ENCODE data around the gene WDFY2. TPM values are rescaled to one million over a fixed set of nuclear protein-coding genes. Genes with fewer than 3 reads are reported as not detected.

The WDFY2 gene
- total and polyA plus RNA-seq, 7 donors = 0.66 to 5.3 (median 1.7) TPM

DNA sequence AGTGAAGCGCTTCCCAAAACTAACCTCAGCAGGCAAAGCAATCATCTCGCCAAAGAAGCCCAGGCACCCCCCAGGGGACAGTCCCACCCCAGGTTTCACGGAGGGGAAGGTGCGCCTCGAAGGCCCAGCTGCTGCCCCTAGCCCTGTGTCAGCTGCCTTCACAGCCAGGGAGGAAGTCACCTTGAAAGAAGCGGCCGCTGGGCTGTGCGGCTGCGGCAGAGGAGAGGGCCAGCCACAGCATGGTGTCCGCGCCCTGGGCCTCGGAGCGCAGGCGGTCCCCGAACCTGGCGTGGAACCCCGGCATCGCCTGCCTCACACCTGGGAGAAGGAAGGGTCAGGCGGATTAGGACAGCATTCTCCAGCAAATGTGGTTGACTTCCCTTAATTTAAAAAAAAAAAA, 184.7 kb downstream of the WDFY2 start:
- no peak overlapping the region for H3K27ac ChIP-seq
- no peaks in the 10 kb centered on the region for H3K4me1 ChIP-seq
- intact Hi-C loops (cut with DNase I) = no loop called here
- H3K36me3 ChIP-seq (ENCODE audit: insufficient read depth in 1 of 2, low read depth in 1 of 2) = peaks cover 0 to 18% of the 10 kb centered on the region in 2 donors
- no peaks in the 10 kb centered on the region for H3K9me3 ChIP-seq
- 92 to 94% (median 92%) methylated on average over 19 of the region's 19 CpGs for WGBS, 3 donors
- no peak overlapping the region for H3K4me3 ChIP-seq
- DNase-seq = no peak
- H3K27me3 ChIP-seq (ENCODE audit: insufficient read depth in 3 of 3, low read length in 2 of 3) = no peaks in the 10 kb centered on the region
- no peak for ATAC-seq
- TF ChIP-seq, protein P1, sequence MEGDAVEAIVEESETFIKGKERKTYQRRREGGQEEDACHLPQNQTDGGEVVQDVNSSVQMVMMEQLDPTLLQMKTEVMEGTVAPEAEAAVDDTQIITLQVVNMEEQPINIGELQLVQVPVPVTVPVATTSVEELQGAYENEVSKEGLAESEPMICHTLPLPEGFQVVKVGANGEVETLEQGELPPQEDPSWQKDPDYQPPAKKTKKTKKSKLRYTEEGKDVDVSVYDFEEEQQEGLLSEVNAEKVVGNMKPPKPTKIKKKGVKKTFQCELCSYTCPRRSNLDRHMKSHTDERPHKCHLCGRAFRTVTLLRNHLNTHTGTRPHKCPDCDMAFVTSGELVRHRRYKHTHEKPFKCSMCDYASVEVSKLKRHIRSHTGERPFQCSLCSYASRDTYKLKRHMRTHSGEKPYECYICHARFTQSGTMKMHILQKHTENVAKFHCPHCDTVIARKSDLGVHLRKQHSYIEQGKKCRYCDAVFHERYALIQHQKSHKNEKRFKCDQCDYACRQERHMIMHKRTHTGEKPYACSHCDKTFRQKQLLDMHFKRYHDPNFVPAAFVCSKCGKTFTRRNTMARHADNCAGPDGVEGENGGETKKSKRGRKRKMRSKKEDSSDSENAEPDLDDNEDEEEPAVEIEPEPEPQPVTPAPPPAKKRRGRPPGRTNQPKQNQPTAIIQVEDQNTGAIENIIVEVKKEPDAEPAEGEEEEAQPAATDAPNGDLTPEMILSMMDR (IDR thresholded peaks at IDR 0.05) = no peak

DNA sequence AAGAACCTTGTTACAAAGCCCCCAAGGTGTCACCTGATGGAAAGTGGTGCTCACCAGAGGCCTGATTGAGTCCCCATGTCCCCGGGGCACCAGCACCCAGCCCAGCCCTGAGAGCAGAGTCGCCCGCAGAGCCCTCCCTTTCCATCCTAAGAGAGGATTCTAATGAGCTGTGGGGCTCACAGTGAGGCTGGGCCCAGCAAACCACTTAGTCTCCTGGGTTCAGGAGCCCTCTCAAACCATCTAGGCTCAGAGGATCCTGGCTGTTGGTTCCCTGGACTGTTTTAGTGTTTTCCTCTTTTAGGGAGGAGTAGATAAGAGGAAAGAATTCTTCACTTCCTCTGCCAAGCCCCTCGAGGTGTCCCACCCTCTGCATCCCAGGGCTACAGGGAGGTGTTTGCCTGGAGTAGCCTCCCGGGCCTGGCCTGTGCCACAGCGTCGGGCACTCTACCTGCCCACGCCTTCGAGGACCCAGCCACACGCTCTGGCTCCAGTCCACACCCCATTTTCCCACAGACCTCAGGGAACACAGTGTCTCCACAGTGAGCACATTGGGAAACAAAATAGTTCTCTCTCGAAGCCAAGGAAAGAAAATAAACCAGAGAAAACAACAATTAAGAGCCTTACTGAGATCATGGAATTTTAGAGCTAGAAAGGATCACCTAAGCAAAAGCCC, 185.3 kb downstream of the WDFY2 start:
- Histone ChIP-seq H3K4me3 (no peak overlapping the region), H3K27ac (peak overlapping the region; percentile 41), H3K4me1 (no peaks in the 10 kb centered on the region), H3K36me3 (ENCODE audit: insufficient read depth in 1 of 2, low read depth in 1 of 2) (peaks cover 0 to 18% of the 10 kb centered on the region in 2 donors), H3K27me3 (ENCODE audit: insufficient read depth in 3 of 3, low read length in 2 of 3) (no peaks in the 10 kb centered on the region), H3K9me3 (no peaks in the 10 kb centered on the region)
- WGBS, 3 donors = 46 to 67% (median 49%) methylated on average over 11 of the region's 11 CpGs
- ATAC-seq (peak in 3 of 4 donors; percentile 58 to 86 (median 70)), DNase-seq (peak; percentile 69 to 84)
- TF ChIP-seq, protein P1 (IDR thresholded peaks at IDR 0.05) = no peak
- intact Hi-C loops (cut with DNase I) = no loop called here

DNA sequence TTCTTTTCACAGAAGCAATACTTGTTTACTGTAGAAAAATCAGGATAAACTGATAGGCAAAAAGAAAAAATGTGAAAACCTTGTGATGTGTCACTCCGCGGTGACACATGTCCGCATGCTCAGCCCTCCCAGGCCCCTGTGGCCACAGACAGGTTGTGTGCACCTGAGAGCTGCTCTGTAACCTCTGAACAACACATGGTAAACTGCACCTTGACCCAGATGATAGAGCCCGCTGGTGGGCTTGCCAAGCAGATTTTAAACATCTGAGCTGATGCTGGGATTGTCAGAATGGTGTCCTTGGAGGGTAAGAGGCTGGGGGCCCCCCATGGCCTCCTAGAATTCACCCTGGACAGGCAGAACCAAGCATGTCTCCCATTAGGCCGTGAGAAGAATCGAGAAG, 185.9 kb downstream of the WDFY2 start:
- DNase-seq (no peak), ATAC-seq (peak in 1 of 4 donors; percentile 41)
- Histone ChIP-seq H3K4me3 (no peak overlapping the region), H3K9me3 (no peaks in the 10 kb centered on the region), H3K27ac (peak overlapping the region; percentile 41), H3K36me3 (ENCODE audit: insufficient read depth in 1 of 2, low read depth in 1 of 2) (peaks cover 0 to 18% of the 10 kb centered on the region in 2 donors), H3K27me3 (ENCODE audit: insufficient read depth in 3 of 3, low read length in 2 of 3) (no peaks in the 10 kb centered on the region), H3K4me1 (no peaks in the 10 kb centered on the region)
- intact Hi-C loops (cut with DNase I) = no loop called here
- WGBS, 3 donors = 87 to 98% (median 90%) methylated on average over 6 of the region's 6 CpGs
- TF ChIP-seq, protein P1 (IDR thresholded peaks at IDR 0.05) = no peak

DNA sequence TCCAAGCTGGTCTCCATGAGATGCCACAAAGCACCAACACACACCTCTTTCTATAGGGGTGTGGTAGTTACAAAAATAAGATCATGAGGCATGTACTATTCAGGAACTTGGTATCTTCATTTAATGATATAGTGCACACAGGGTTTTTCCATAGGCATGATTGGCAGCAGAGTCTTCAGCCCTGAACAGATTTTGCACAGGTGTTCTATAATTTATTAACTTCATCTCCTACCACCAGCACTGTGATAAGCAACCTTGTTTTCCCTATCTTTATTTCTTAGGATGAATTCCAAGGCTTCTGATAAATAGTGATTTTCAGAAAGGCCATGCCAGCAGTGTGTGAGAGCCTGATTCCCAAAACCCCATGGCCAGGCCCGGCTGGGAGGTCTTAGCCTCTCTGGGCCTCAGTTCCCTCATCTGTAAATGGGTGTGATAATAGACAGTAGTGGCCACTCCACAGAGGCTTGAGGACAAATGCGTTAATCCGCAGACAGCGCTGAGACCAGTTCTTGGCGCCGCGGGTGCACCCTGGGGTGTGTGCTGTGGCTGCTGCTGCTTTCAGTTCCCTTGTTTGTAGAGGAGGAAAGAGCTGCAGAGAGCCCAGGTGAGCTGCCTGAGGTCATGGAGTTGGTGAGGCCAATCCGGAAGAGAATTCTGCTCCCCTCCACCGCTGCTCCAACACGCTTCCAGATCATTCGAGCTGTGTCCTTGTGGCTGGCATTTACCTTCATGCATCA, 186.6 kb downstream of the WDFY2 start:
- Histone ChIP-seq H3K4me3 (no peak overlapping the region), H3K27me3 (ENCODE audit: insufficient read depth in 3 of 3, low read length in 2 of 3) (no peaks in the 10 kb centered on the region), H3K36me3 (ENCODE audit: insufficient read depth in 1 of 2, low read depth in 1 of 2) (peaks cover 0 to 18% of the 10 kb centered on the region in 2 donors), H3K4me1 (no peaks in the 10 kb centered on the region), H3K9me3 (no peaks in the 10 kb centered on the region), H3K27ac (no peak overlapping the region)
- intact Hi-C loops (cut with DNase I) = no loop called here
- TF ChIP-seq, protein P1 (IDR thresholded peaks at IDR 0.05) = no peak
- ATAC-seq = no peak
- 89 to 94% (median 93%) methylated on average over 11 of the region's 11 CpGs for WGBS, 3 donors
- no peak for DNase-seq

Data from psoas muscle (tissue), 8 donors.